NCI-H1048 (cell line): ENCODE results near the gene ABCA12.

ENCODE experiments used
- DNase-seq: peaks from one replicate; lab custom pipeline; 2025; lab: John Stamatoyannopoulos, UW

Gene ABCA12

DNA sequence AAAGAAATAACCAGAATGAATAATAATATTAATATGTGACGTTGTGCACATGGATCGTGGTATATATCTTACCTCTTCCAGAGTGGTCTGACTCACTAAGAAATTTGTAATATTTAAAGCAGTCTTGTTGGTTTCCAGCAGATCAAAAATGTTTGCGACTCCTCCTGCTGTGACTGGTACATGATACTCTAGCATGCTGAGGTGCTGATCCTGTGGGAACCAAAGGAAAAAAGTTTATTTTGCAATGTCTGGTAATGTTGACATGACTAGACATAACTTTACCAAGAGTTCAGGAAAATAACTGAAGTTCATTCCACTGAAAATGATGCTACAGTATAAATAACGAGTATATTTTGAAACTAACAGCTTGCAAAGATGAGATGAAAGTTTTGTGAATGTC lies 204.4 kb downstream of the ABCA12 start:
- no peak for DNase-seq

GRCh38 chr2:214904634-214905033 lies 233.8 kb downstream of the ABCA12 start:
- no peak for DNase-seq

DNA sequence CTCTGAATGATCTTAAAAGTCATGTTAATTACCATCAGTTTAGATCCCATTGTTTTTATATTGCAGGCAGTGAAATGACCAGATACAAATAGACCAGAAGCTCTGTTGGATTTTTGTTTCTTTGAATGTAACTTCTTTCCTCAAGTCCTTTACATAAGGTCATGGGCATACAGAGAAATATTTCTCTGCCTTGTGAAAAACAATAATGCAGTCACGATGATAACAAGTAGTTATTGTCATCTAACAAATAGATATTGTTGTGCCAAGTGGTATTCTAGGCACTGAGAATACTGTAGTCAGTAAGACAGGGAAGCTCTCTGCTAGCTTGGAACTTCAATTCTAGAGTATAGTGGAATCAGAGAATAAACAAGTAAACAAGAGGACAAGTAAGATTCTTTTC lies 234.2 kb downstream of the ABCA12 start:
- no peak for DNase-seq

- no peak for DNase-seq
Observed at GRCh38 chr2:214902286-214902685, 236.1 kb downstream of the ABCA12 start.

DNA sequence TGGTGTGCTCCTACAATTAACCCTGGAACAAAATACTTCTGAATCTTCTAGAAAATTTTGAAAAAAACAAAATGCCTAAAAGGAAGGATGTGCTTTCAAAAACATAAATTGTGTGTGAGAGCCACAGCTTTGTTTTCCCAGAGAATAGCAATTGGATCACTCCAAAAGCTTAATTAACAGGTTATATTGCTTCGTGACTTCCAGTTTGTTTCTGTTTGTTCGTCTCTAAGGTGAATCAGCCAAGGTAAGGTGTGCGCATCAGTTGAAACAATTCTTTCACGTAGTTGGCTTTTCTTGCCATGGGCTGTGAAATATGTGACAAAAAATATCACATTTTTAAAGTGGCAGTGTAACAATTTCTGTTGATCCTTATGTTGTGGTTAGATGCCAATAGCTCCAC lies 238.7 kb downstream of the ABCA12 start:
- no peak for DNase-seq

GRCh38 chr2:214896274-214896673 lies 242.2 kb downstream of the ABCA12 start:
- no peak for DNase-seq

GRCh38 chr2:214895469-214895868 lies 243.0 kb downstream of the ABCA12 start:
- DNase-seq, result no peak

DNA sequence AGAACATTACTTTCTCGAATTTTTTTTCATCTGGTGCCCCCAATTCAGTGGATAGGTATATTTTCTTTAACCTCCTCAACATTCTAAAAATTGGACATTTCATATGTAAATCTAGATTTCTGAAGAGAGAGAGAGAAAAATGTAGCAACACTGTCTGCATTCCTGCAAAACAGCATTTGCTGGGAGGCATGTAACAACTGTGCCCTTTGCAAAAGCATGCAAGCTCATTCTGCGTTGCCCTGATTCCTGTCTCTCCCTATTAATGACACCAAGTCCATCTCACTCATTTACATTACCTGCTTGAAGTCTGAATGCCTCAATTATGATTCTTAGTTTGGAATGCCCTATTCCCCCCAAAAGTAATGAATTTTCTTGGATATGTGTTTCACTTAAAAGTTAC lies 249.1 kb downstream of the ABCA12 start:
- no peak for DNase-seq

GRCh38 chr2:214881647-214882202 lies 256.7 kb downstream of the ABCA12 start:
- no peak for DNase-seq
